ENCODE results near the gene SERPIND1. TPM values are rescaled to one million over a fixed set of nuclear protein-coding genes. Genes with fewer than 3 reads are reported as not detected.

The SERPIND1 gene
- total and polyA plus RNA-seq, 10 of the 15 experiments (the other 5 are each of a cell fraction or from before 2014, with no cell fraction given), result 0.08 to 0.85 (median 0.38) TPM; not detected in 1

GRCh38 chr22:20802452-20802851 lies 28.5 kb downstream of the SERPIND1 start:
- FAIRE-seq (no peak), ATAC-seq (no peak), DNase-seq (ENCODE audit: low read depth, low spot score) (no peak)
- POLR2A ChIA-PET, result no interaction called here
- CTCF ChIA-PET, result interaction anchor here (0.7 kb wide), 1 partner anchor 45 kb away, joined by 3 read pairs; no protein-coding TSS in a partner anchor
- H3K9ac ChIP-seq (ENCODE audit: control insufficient read depth, insufficient read depth, low read length), result no peak overlapping the region
- no peak overlapping the region for H2AFZ ChIP-seq (ENCODE audit: control insufficient read depth, low read depth, low read length)
- in situ Hi-C loops (cut with MboI), result no loop called here
- no peak overlapping the region for H3K27ac ChIP-seq (ENCODE audit: control insufficient read depth, insufficient read depth)
- no peaks in the 10 kb centered on the region for H3K79me2 ChIP-seq (ENCODE audit: control insufficient read depth, insufficient read depth, low read length)
- H3K9me3 ChIP-seq (replicated peaks; ENCODE audit: control insufficient read depth, insufficient read depth, low read length), result no peaks in the 10 kb centered on the region
- H4K20me1 ChIP-seq (ENCODE audit: control insufficient read depth, insufficient read depth), result no peaks in the 10 kb centered on the region
- no peak overlapping the region for H3K4me3 ChIP-seq
- peaks cover 14 to 26% of the 10 kb centered on the region in 2 experiments; a peak in 3 of 4 replicates for H3K36me3 ChIP-seq (ENCODE audit: control insufficient read depth in 2 of 2, insufficient read depth in 2 of 2, low read length in 1 of 2)
- no peak overlapping the region for H3K4me2 ChIP-seq (ENCODE audit: control insufficient read depth, insufficient read depth)
- no peaks in the 10 kb centered on the region for H3K27me3 ChIP-seq (replicated peaks in 1 of 2; ENCODE audit: control insufficient read depth in 2 of 2, insufficient read depth in 2 of 2, low read length in 1 of 2)
- SMC1A ChIA-PET (ENCODE audit: uncharacterized antibody, unreplicated experiment), result no interaction called here
- 87% methylated on average over 6 of the region's 6 CpGs for WGBS (ENCODE audit: insufficient coverage, insufficient replicate concordance, low lambda C conversion rate, missing lambda C conversion rate)
- TF ChIP-seq, protein P1, sequence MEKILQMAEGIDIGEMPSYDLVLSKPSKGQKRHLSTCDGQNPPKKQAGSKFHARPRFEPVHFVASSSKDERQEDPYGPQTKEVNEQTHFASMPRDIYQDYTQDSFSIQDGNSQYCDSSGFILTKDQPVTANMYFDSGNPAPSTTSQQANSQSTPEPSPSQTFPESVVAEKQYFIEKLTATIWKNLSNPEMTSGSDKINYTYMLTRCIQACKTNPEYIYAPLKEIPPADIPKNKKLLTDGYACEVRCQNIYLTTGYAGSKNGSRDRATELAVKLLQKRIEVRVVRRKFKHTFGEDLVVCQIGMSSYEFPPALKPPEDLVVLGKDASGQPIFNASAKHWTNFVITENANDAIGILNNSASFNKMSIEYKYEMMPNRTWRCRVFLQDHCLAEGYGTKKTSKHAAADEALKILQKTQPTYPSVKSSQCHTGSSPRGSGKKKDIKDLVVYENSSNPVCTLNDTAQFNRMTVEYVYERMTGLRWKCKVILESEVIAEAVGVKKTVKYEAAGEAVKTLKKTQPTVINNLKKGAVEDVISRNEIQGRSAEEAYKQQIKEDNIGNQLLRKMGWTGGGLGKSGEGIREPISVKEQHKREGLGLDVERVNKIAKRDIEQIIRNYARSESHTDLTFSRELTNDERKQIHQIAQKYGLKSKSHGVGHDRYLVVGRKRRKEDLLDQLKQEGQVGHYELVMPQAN (conservative IDR thresholded peaks at IDR 0.05), result no peak
- TF ChIP-seq, protein P2, sequence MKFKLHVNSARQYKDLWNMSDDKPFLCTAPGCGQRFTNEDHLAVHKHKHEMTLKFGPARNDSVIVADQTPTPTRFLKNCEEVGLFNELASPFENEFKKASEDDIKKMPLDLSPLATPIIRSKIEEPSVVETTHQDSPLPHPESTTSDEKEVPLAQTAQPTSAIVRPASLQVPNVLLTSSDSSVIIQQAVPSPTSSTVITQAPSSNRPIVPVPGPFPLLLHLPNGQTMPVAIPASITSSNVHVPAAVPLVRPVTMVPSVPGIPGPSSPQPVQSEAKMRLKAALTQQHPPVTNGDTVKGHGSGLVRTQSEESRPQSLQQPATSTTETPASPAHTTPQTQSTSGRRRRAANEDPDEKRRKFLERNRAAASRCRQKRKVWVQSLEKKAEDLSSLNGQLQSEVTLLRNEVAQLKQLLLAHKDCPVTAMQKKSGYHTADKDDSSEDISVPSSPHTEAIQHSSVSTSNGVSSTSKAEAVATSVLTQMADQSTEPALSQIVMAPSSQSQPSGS (IDR thresholded peaks at IDR 0.05; ENCODE audit: low read length), result no peak
- TF ChIP-seq RCOR1 (conservative IDR thresholded peaks at IDR 0.05; ENCODE audit: low read depth, low read length), result no peak
- TF ChIP-seq RFX5 (IDR thresholded peaks at IDR 0.05; ENCODE audit: low read depth, low read length), result no peak
- TF ChIP-seq, protein P3, sequence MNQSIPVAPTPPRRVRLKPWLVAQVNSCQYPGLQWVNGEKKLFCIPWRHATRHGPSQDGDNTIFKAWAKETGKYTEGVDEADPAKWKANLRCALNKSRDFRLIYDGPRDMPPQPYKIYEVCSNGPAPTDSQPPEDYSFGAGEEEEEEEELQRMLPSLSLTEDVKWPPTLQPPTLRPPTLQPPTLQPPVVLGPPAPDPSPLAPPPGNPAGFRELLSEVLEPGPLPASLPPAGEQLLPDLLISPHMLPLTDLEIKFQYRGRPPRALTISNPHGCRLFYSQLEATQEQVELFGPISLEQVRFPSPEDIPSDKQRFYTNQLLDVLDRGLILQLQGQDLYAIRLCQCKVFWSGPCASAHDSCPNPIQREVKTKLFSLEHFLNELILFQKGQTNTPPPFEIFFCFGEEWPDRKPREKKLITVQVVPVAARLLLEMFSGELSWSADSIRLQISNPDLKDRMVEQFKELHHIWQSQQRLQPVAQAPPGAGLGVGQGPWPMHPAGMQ (IDR thresholded peaks at IDR 0.05; ENCODE audit: borderline replicate concordance), result no peak
- TF ChIP-seq HCFC1 (IDR thresholded peaks at IDR 0.05; ENCODE audit: low read length), result no peak
- no peak for TF ChIP-seq EP300 (IDR thresholded peaks at IDR 0.05; ENCODE audit: borderline replicate concordance in 1 of 2, control insufficient read depth in 1 of 2, low read depth in 2 of 2, low read length in 2 of 2)
- TF ChIP-seq IKZF1 (conservative IDR thresholded peaks at IDR 0.05), result no peak
- RAD21 ChIA-PET (ENCODE audit: unreplicated experiment), result no interaction called here
- H3K4me1 ChIP-seq (ENCODE audit: control insufficient read depth, insufficient read depth, low read length), result no peaks in the 10 kb centered on the region
- intact Hi-C loops (cut with micrococcal nuclease; ENCODE audit: unreplicated experiment), result no loop called here
- no TSS peak for BruUV-seq (replicated peaks)

Data from GM12878 (cell line).